Stimulated activated CD8-positive, alpha-beta memory T cell treated with anti-CD3 and anti-CD28 coated beads, Interleukin-4, amount 100 ng/mL, for 4 hours (primary cell): ENCODE measurements around the gene FXR2.
A peak's percentile ranks its signal among the peaks of the same experiment; 100 is the strongest.
"Not testable (repeated sequence)": the region's sequence is repeated elsewhere in the genome, so short reads cannot be mapped to it uniquely, and the experiment has no call there.

Experiments used
- DNase-seq, 2 donors: peaks; one replicate each; pipeline ENCODE4 v3.0.0-alpha.2; 2020; ENCODE audit warnings: low read depth in 2 of 2, low spot score in 1 of 2

FXR2 gene

GRCh38 chr17:7629939-7630571 is 15.4 kb upstream of the FXR2 start, which contains the start of gene SHBG:
TSS of gene SHBG (plus strand) at chr17:7630135. CDS start at chr17:7630173, 38 bp downstream.
- DNase-seq = no peak

GRCh38 chr17:7627250-7628121 is 12.8 kb upstream of the FXR2 start, which contains the start of gene SAT2:
TSS of gene SAT2 (minus strand) at chr17:7627821. CDS start at chr17:7627635, 186 bp downstream.
- DNase-seq = peak; percentile 64 to 86

GRCh38 chr17:7626956-7627249 is 12.2 kb upstream of the FXR2 start:
- DNase-seq = no peak

GRCh38 chr17:7626307-7626706 is 11.6 kb upstream of the FXR2 start:
- no peak for DNase-seq

GRCh38 chr17:7625749-7626148 is 11.1 kb upstream of the FXR2 start:
- DNase-seq = not testable (repeated sequence)

GRCh38 chr17:7623661-7624060 is 9.0 kb upstream of the FXR2 start:
- no peak for DNase-seq

- no peak for DNase-seq
These were observed 6.1 kb upstream of the FXR2 start for GRCh38 chr17:7620835-7621234.

GRCh38 chr17:7618608-7619007 is 3.9 kb upstream of the FXR2 start:
- no peak for DNase-seq

GRCh38 chr17:7615265-7615747 is 609 bp upstream of the FXR2 start:
- DNase-seq = no peak

GRCh38 chr17:7613769-7614424 is 800 bp downstream of the FXR2 start:
- no peak for DNase-seq

GRCh38 chr17:7612294-7612640 is 2.4 kb downstream of the FXR2 start:
- no peak for DNase-seq

GRCh38 chr17:7611635-7612293 is 2.9 kb downstream of the FXR2 start:
- DNase-seq = no peak

- no peak for DNase-seq
These were observed 4.1 kb downstream of the FXR2 start for GRCh38 chr17:7610641-7611040.

- no peak for DNase-seq
These were observed 8.4 kb downstream of the FXR2 start for GRCh38 chr17:7606280-7606679.

- DNase-seq = not testable (repeated sequence)
These were observed 17.1 kb downstream of the FXR2 start for GRCh38 chr17:7597561-7597960.

GRCh38 chr17:7593296-7593695 is 21.4 kb downstream of the FXR2 start:
- no peak for DNase-seq

- DNase-seq = no peak
These were observed 22.2 kb downstream of the FXR2 start for GRCh38 chr17:7592422-7593021.

GRCh38 chr17:7591596-7591995 is 23.1 kb downstream of the FXR2 start:
- no peak for DNase-seq

GRCh38 chr17:7590743-7591142 is 24.0 kb downstream of the FXR2 start:
- no peak for DNase-seq

- DNase-seq = no peak
These were observed 24.6 kb downstream of the FXR2 start, which contains the start of gene SOX15 for GRCh38 chr17:7589891-7590691. TSS of gene SOX15 (minus strand) at chr17:7590094. CDS start at chr17:7589676, 418 bp downstream.
